NCI-H1048 (cell line): ENCODE data around the gene GXYLT2.

Source experiments
- DNase-seq: peaks from one replicate; lab custom pipeline; 2025; lab: John Stamatoyannopoulos, UW

Gene GXYLT2

DNA sequence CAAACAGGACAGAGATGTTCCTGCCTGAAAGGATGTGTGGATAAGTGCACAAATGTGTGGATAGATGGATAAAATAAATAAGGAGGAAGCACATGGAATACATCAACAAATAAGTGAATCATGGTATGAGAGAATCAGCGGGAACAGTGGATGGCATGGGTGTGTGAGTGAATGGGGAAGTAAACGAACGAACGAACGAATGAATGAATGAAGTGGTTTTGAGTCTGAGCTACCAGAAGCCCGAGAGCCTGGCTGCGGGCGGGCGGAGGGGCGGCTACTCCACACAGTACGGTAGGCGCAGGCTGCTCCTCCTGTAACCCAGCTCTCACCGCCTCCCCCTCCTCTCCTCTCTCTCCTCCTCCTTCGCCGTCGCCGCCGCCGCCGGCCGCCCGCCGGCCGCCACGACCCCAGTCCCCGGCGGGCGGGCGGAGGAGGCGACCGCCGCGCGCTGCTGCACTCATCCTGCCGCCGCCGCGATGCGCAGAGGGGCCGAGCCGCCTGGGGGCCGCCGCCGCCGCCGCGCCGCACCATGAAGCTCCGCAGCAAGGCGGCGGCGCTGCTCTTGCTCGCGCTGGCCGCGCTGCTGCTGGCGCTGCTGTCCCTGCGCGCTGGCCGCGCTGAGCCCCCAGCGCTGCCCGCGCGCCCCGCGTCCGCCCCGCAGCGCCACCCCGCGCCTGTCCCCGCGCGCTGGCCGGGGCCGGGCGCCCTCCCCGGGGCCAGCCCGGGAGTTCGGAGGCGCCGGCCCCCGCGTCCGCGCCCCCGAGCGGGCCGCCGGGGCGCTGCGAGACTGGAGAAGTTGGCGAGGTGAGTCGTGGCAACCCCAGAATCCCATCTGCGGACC lies at the start of gene GXYLT2:
Gene GXYLT2 (plus strand): TSS at position 342 of the 841 bp plus-strand sequence. CDS start 188 bp downstream, at position 530.
- no peak for DNase-seq

DNA sequence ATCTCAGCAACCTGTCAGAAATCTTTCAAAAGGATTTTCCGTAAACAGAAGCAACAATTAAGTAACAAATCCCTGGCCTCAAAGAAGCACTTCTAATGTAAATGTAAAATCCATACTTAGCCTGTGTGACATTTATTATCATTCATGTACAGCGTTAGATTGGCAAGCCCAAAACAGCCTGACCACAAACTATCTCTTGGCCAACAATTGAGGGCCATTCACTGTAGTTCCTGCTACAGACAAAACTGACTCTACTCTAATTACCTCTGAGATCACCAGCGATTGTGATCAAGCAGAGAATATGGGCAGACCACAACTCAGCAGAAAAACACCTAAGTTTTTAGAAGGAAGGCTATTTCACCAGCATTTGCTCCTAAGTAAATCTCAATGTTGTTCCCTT lies 48.8 kb upstream of the GXYLT2 start:
- DNase-seq, result no peak

GRCh38 chr3:72844436-72844993 lies 43.3 kb upstream of the GXYLT2 start:
- DNase-seq, result no peak

- no peak for DNase-seq
These were observed 41.7 kb upstream of the GXYLT2 start for GRCh38 chr3:72846166-72846565.

- no peak for DNase-seq
These were observed 40.6 kb upstream of the GXYLT2 start for GRCh38 chr3:72847282-72847681.

GRCh38 chr3:72847751-72848702 lies 39.8 kb upstream of the GXYLT2 start, which contains the start of gene SHQ1:
TSS of gene SHQ1 (minus strand) at chr3:72848445. CDS start at chr3:72848340, 105 bp downstream.
- peak; percentile 90 for DNase-seq

- no peak for DNase-seq
These were observed 39.2 kb upstream of the GXYLT2 start for GRCh38 chr3:72848703-72849081.

DNA sequence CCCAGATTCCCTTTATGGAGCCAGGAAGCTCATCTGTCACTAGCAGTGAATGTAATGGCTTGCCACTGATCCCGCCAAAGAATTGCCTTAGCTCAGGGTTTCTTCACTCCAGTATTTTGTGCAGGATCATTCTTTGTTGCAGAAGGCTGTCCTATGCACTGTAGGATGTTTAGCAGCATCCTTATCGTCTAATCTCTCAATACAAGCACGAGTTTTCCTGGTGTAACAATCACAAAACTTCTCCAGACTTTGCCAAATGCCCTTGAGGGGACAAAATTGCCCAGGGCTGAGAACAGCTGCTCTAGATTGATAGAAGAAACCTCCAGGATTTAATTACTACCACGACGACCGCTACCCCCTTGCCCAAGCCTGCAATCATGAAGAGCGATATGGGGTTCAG lies 32.8 kb upstream of the GXYLT2 start:
- no peak for DNase-seq

DNA sequence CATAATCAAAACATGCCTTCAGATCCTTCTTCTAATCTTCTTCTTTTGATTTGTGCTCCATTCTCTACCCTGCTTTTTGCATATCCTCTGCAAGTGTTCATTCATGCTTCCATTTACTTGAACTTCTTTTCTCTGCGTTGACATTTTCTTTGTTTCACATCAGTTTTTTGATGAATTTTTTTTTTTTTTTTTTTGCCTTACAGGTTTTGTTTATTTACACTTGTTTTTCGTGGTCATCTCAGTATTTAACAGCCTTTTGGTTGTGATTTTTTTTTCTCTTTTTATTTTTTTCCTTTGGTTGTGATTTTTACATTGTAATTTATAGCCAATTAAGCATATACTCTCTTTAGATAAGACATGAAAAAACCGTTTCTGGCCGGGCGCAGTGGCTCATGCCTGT lies 27.8 kb upstream of the GXYLT2 start:
- no peak for DNase-seq

DNA sequence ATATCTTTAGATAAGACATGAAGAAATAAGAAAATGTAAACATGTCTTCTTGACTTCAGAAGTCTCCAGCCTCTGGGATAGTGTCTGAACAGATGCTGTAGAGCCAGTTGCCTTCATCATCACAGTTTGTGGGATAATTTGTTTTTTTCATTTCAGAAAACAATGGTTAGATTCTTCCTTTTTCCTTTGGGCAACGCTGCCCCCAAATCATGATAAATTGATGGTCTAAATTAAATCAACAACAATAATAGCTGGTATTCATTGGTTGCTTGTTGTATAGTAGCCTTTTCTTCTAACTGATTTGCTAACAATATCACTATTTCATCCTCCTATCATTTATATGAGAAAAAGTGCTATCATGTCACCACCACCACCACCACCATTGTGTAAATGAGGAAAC lies 27.0 kb upstream of the GXYLT2 start:
- no peak for DNase-seq

GRCh38 chr3:72862314-72863090 lies 25.3 kb upstream of the GXYLT2 start:
- no peak for DNase-seq

DNA sequence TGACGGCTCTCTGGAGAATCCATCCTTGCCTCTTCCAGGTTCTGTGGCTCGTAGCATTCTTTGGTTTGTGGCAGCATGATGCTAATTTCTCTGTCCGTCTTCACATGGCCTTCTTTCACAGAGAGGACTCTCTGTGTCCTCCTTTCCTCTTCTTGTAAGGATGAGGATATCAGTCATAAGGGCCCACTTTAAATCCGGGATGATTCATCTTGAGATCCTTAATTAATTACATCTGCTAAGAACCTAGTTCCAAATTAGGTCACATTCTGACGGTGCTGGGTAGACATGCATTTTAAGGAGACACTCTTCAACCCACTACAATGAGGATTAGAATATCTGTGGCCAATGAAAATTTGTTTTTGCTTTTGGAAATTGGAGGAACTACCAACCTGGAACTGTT lies 15.7 kb upstream of the GXYLT2 start:
- no peak for DNase-seq

- no peak for DNase-seq
These were observed 522 bp upstream of the GXYLT2 start for GRCh38 chr3:72887343-72887704.

DNA sequence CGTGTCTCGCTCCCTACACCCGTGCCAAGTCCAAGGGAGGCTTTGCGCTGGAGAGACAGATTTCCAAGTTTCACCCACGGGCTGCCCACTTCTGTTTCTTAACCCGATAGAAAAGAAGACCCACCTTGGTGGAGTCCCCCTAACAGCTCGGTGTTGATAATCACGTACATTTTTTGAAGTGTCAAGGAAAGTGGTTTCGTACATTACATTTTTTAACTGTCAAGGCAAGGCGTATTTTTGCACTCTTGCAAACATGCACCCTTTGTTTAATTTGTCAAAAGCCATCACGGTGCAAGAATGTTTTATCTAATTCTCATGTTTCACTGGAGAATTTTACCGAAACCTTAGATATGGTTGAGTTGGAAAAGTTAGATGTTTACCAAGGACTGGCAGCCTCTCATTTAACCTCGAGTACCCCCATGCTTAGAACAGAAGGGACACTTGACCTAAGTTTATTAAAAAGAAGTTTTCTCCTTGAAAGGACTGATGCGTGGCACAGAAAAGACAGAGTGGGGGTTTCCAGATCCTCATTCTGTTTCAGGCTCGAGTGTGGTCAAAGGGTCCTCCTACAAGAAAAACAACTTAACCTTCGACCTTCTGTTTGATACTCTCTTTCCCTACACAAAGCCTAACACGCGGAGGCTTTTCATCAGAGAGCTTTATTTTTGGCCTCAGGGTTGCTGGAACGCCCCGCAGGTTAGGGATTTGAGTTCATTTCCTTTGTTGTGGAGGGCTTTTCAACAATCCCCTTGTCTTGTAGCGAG lies 882 bp downstream of the GXYLT2 start:
- DNase-seq, result no peak

GRCh38 chr3:72889310-72890165 lies 1.7 kb downstream of the GXYLT2 start:
- no peak for DNase-seq

GRCh38 chr3:72890166-72890925 lies 2.5 kb downstream of the GXYLT2 start:
- DNase-seq, result no peak

- DNase-seq, result no peak
These were observed 3.4 kb downstream of the GXYLT2 start for GRCh38 chr3:72891053-72891855.

DNA sequence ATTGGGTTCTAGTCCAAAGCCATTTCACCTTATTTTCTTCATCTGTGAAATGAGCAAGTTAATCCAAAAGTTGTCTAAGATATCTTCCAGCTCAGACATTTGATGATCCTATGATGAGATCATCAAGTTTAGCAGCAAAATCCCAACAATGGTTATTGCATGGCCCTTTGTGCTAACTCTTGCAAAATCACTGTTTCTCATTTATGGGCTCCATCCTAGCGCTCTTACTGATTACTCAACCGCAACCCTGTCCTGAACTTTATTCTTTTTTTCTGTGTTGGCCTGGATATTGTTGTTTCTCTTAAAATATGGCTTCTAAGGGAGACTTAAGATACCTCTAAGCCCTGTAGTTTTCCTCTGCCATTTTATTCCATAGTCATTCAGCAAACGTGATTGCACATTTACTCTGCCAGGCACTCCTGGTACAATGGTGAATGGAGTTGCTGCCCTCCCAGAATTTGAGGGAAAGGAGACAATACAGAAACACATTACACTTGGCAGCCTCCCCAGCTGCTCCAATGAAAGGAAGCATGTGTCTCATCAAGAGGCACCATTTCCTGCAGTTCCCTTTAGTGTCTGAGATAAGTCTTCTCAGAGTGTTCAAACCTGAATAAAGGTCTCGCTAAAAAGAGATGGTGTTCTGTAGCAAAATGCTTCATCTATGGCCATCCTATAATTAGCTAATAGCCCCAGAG lies 4.4 kb downstream of the GXYLT2 start:
- DNase-seq, result no peak
